HG02970 (cell line): ENCODE results near the gene SERPINA3.
"Not testable (repeated sequence)": the region's sequence is repeated elsewhere in the genome, so short reads cannot be mapped to it uniquely, and the experiment has no call there.

Experiments
- ATAC-seq: cut with Tn5 transposase; IDR thresholded peaks from one replicate; pipeline ENCODE4 v1.9.1; 2021; ENCODE audit warnings: mild to moderate bottlenecking, moderate library complexity, moderate number of reproducible peaks; ENCODE audit not compliant: unreplicated experiment, low FRiP score

The SERPINA3 gene

DNA sequence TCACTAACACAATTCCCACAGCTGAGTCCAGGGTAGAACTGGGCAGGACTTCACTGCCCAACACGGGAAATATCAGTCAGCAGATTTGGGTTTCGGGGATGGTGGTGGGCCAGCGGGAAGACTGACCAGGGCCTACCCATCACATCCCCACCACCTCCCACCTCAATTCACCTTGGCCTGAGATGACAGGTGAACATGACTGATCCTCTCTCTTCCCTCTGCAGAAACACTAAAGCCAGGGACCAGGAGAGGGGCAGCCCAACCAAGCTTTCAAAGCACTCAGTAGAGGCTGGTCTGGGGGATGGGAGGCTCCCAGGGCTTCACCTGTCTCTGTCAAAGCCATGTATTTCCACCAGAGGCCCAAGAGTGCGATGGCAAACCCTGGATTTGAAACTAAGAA is 28.6 kb upstream of the SERPINA3 start:
- ATAC-seq = no peak

DNA sequence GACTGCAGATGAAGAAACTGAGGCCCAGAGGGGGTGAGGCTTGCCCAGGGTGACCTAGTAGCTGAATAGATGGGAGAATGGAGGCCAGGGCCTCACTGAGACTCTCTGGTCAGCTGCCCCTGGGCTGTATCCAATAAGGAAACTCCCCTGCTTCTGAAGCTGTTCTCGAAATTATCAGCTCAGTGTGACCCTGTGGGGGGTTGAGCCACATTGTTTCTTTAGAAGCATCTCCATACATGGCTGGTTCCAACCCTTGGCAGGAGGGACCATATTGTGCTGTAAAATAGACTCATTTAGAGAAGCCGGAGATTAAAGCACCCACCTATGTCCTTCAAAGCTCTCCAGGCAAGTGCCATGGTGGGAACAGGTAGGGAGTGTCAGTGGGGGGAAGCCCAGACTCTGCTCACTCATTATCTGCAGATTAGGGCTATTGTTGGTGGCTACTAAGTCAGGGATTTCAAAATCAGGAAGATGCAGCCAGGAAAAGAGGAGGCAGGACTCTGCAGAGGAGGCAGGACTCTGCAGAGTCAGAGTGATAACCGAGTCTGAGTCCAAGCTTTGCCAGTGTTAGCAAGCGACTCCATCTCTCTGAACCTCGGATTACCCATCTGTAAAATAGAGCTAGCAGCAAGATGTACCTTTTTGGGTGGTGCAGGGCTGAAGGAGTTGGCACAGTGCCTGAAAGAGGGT is 27.5 kb upstream of the SERPINA3 start:
- no peak for ATAC-seq

GRCh38 chr14:94586635-94587034 is 25.6 kb upstream of the SERPINA3 start:
- ATAC-seq = no peak

GRCh38 chr14:94588311-94588710 is 23.9 kb upstream of the SERPINA3 start:
- no peak for ATAC-seq

GRCh38 chr14:94591073-94591472 is 21.1 kb upstream of the SERPINA3 start:
- no peak for ATAC-seq

GRCh38 chr14:94591871-94592270 is 20.3 kb upstream of the SERPINA3 start:
- no peak for ATAC-seq

GRCh38 chr14:94592457-94592856 is 19.7 kb upstream of the SERPINA3 start:
- ATAC-seq = no peak

DNA sequence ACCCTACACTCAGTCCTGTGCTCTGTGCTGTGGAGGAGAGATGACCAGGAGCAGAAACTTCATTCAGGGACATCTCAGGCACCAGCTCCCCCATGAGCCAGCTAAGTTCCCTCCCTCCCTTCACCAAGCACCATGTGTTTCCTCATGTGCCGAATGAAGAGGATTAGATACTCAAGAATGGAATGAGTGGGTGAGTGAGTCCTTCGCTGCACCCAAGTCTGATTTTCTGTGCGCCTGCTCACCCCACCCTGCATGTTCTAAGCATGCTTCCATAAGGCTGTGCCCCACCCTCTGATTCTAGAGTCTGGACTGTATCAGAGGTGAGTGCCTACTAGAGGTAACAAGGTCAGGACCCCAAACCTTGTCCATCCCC is 18.8 kb upstream of the SERPINA3 start:
- no peak for ATAC-seq

DNA sequence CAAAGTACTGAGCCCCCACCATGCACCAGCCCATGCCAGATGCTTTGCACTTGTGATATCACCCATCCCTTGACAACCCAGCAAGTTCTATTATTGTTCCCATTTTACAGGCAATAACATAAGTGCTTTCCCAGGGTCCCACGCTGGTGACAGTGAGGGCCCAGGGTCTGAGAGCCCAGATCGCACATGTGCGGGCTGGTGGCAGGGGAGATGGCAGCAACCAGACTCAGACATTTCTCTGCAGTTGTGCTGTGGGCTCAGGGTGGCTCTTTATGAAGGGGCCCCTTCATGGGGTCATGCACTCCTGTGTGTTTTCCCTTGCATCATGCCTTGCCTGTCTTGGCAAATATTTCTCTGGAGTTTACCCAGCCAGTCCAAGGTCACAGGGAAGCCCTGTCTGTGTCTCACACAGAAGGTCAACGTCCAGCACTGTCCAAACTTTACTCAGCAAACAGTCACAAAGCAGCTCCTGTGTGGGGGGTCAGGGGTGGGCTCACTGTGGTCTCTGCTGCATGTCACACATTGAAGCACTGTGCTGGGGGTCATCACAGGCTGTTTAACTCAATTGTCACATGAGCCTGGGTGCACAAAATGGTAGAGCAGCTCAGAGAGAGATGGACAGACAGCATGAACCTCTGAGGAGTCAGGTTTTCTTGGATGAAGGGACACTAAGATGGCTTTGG is 18.3 kb upstream of the SERPINA3 start:
- no peak for ATAC-seq

DNA sequence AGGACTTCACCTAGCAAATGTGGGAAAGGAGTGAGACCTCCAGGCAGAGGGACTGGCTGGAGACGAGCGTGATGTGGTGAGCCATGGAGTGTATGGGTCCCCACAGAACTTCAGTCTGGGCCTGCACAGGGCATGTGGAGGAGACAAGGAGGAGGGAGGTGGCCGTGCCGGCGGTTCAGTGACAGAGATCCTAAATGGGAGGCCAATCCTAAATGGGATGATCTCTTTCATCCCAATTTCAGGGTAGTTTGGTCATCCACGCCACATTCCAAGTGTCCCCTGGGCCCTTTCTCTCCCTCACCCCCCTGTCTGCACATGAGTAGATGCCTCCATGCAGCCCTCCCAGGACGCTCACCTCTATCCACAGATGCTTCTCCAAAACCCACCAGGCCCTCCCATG is 17.8 kb upstream of the SERPINA3 start:
- no peak for ATAC-seq

GRCh38 chr14:94595912-94596311 is 16.3 kb upstream of the SERPINA3 start:
- ATAC-seq = no peak

DNA sequence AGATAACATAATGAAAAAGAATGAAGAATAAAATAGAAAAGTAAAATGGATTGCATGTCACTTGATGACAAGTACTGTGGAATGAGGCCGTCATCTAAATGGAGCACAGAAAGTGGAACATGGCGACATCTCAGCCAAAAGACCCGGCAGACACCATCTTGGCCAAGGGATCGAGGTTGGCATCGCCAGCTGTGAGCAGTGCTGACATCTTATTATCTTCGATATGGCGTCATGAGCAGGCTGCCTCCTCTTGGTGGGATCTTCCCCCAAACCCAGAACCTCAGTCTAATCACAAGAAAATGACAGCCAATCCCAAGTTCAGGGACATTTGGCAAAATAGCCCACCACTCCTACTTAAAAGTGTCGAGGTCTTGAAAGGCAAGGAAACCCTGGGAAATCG is 15.8 kb upstream of the SERPINA3 start:
- ATAC-seq = no peak

DNA sequence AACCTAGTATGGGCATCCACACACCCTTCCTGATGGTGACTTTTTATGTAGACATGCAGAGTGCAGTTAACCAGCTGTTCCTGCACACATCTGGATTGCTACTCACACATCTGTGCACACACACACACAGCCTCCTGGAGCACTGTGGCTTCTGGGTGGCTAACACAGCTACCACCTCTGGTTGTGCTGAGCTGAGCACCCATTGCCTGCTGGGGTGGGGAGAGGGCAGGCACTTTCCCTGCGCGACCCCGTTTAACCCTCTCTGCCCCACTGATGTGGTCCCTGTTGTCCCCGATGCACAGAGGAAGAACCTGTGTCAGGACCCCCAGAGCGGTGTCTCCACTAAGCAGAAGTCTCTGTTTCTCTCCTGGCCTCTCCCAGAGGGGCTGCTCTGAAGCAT is 14.4 kb upstream of the SERPINA3 start:
- ATAC-seq = no peak

DNA sequence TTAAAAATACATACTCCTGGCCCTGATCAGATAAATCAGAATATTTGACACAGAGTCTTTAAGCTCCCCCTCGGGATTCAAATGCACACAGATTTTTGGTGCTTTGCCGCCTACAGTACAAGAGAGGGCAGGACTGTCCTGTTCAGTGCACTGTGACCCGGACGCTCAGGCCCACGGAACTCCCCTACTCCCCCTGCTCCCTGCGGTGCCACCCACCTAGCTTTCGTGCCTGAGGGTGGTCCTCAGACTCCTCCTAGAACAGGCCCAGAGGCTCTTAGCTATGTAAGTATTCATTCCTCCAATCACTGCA is 13.7 kb upstream of the SERPINA3 start:
- no peak for ATAC-seq

DNA sequence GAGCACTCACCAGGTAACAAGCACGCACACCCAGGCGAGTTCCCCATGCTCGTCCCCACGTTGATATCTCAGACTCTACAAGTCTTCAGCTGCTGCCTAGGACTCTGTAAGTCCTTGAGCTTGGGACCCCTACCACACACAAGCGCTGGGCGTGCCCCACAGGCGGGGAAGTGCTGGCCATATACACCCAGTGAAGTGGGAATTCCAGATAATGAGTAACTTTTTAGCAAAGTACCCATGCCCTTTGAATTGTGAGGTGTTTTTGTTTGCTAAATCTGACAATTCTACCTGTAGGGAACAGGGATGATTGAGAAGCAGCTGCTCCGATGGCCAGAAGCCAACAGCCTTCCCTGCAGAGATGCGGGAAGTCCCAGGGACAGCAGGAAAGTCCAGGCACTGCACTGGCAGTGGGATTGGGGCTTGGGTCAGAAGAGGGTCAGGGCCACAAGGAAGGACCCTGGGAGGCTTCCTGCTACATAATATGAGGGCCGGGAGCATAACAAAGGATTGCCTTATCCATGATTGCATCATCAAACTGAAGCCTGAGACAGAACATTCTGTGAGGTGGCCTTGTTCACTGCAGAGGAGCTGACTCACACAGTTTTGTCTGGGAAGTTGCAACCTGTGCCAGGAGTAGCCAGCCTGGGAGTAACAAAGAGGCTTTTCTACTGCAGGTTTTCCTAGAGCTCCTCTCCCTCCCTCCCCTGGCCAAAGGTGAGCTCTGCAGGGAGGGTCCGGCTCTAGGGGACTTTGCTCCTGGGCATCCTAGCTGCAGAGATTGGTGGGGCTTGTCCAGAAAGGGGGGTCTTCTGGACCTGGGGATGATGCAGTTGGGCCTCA is 13.2 kb upstream of the SERPINA3 start:
- no peak for ATAC-seq

DNA sequence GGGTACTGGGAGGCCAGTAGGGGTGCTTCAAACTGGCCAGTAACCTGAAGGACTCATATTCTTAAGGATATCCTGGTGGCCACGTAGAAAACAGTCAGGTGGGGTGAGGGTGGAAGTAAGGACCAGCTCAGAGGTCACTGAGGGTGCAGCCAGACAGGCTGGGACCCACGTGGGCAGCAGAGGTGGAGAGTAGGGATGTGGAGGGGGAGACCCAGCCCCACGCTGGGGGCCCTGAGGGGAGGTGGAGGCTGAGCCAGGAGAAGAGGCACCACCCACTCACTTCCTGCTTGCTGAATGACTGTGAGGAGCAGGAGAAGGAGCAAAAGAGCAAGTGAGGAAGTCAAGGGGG is 12.6 kb upstream of the SERPINA3 start:
- no peak for ATAC-seq

DNA sequence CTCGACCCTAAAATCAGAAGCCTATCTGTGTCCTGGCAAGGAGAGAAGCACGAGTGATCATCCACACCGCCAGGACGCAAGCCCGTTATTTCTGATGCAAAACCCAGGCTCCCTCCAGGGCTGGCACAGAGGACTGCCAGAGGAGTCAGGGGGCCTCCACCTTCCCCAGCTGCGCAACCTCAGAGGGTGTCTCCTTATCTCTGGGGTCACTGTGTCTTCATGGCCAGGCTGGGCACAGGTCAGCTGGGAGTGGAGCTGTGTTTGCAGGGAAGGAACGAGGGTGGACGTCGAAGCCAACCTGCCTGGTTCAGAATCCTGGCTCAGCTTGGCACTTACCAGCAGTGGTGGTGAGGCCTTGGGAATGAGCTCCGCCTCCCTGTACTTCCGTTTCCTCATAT is 12.0 kb upstream of the SERPINA3 start:
- ATAC-seq = no peak

GRCh38 chr14:94601884-94602391 is 10.3 kb upstream of the SERPINA3 start:
- no peak for ATAC-seq

DNA sequence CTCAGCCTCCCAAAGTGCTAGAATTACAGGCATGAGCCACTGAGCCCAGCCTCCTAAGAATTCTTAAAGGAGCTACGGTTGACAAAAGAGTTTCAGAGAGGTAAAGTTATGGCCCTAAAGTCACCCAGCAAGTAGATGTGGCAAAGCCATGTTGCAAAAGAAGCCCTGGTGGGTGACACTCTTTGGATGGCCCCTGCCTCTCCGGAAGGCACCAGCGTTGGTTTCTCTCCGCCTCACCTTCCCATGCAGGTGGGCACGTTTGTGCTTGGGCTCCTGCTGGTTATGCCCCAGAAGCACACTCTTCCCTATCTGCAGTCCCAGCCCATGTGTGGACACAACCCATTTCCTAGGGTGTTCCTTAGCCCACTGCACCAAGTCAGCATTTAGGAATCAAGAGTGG is 9.5 kb upstream of the SERPINA3 start:
- no peak for ATAC-seq

- ATAC-seq = no peak
Measured at GRCh38 chr14:94605361-94605760, 6.8 kb upstream of the SERPINA3 start.

DNA sequence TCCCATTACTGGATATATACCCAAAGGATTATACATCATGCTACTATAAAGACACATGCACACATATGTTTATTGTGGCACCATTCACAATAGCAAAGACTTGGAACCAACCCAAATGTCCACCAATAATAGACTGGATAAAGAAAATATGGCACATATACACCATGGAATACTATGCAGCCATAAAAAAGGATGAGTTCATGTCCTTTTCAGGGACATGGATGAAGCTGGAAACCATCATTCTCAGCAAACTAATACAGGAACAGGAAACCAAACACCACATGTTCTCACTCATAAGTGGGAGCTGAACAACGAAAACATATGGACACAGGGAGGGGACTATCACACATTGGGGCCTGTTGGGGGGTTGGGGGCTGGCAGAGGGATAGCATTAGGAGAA is 3.2 kb upstream of the SERPINA3 start:
- ATAC-seq = not testable (repeated sequence)

DNA sequence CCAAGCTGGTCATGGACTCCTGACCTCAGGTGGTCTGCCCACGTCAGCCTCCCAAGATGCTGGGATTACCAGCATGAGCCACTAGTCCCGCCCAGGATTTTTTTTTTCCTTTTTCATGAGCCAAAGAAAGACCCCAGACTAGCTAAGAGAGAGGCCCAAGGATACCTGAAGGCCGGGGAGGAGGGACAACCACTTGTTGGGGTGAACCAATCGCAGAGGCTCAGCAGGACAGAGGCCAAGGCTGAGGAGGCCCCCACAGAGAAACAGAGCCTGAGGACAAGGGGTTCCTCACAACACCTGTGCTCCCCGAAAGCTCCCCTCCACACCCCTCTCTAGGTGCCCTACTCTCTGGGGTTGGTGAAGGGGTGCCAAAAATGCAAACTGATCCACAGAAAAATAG is 1.0 kb upstream of the SERPINA3 start:
- no peak for ATAC-seq
